ENCODE measurements around the gene STMP1.

GRCh38 chr7:135693558-135693957 is 31.2 kb downstream of the STMP1 start:
- TF ChIP-seq, protein P1, sequence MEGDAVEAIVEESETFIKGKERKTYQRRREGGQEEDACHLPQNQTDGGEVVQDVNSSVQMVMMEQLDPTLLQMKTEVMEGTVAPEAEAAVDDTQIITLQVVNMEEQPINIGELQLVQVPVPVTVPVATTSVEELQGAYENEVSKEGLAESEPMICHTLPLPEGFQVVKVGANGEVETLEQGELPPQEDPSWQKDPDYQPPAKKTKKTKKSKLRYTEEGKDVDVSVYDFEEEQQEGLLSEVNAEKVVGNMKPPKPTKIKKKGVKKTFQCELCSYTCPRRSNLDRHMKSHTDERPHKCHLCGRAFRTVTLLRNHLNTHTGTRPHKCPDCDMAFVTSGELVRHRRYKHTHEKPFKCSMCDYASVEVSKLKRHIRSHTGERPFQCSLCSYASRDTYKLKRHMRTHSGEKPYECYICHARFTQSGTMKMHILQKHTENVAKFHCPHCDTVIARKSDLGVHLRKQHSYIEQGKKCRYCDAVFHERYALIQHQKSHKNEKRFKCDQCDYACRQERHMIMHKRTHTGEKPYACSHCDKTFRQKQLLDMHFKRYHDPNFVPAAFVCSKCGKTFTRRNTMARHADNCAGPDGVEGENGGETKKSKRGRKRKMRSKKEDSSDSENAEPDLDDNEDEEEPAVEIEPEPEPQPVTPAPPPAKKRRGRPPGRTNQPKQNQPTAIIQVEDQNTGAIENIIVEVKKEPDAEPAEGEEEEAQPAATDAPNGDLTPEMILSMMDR (IDR thresholded peaks at IDR 0.05) = no peak
- no peak for TF ChIP-seq POLR2A (IDR thresholded peaks at IDR 0.05)
